Karpas-422 (cell line): ENCODE data around the gene ANKZF1. TPM values are rescaled to one million over a fixed set of nuclear protein-coding genes. Genes with fewer than 3 reads are reported as not detected.
"Not testable (repeated sequence)": the region's sequence is repeated elsewhere in the genome, so short reads cannot be mapped to it uniquely, and the experiment has no call there.

Source experiments
- DNase-seq: peaks from one replicate; pipeline ENCODE4 v3.0.0-alpha.2; 2015
- H2AFZ ChIP-seq: fragments of 200-600 bp; sonication (generic); 2 replicates; pipeline ENCODE4 v1.6.1; 2014; ENCODE audit warnings: antibody characterized with exemption, low read length, mixed read lengths
- H3K27ac ChIP-seq: fragments of 200-600 bp; sonication (generic); 2 replicates; pipeline ENCODE4 v1.5.1; 2014; ENCODE audit warnings: mild to moderate bottlenecking, low read length, moderate library complexity
- H3K27me3 ChIP-seq: fragments of 200-600 bp; sonication (generic); 2 replicates; pipeline ENCODE4 v1.6.1; 2014; ENCODE audit warnings: low read length, mixed read lengths
- H3K36me3 ChIP-seq: fragments of 200-600 bp; sonication (generic); 2 replicates; pipeline ENCODE4 v1.6.1; 2014; ENCODE audit warnings: low read length, mixed read lengths; ENCODE audit not compliant: insufficient read depth
- H3K4me1 ChIP-seq: fragments of 200-600 bp; sonication (generic); 2 replicates; pipeline ENCODE4 v1.6.1; 2014; ENCODE audit warnings: mild to moderate bottlenecking, low read length, mixed read lengths
- H3K4me2 ChIP-seq: fragments of 200-600 bp; sonication (generic); 2 replicates; pipeline ENCODE4 v1.6.1; 2014; ENCODE audit warnings: low read length, low read depth, mild to moderate bottlenecking; ENCODE audit not compliant: poor library complexity, severe bottlenecking
- H3K4me3 ChIP-seq: fragments of 200-600 bp; sonication (generic); 2 replicates; pipeline ENCODE4 v1.5.1; 2014; ENCODE audit warnings: mild to moderate bottlenecking, antibody characterized with exemption, low read length, mixed read lengths
- H3K79me2 ChIP-seq: fragments of 200-600 bp; sonication (generic); 2 replicates; pipeline ENCODE4 v1.6.1; 2014; ENCODE audit warnings: mild to moderate bottlenecking, low read length, mixed read lengths
- H3K9ac ChIP-seq: fragments of 200-600 bp; sonication (generic); 2 replicates; pipeline ENCODE4 v1.6.0; 2014; ENCODE audit warnings: low read length
- H3K9me2 ChIP-seq: fragments of 200-600 bp; sonication (generic), shearing (Covaris generic); replicated peaks from 2 replicates; pipeline ENCODE4 v1.6.0; 2014; ENCODE audit warnings: mild to moderate bottlenecking, low read length, moderate library complexity; ENCODE audit not compliant: insufficient read depth
- H3K9me3 ChIP-seq: fragments of 300-700, 200-600 bp; sonication (generic); 2 replicates; pipeline ENCODE4 v1.6.1; 2014; ENCODE audit warnings: low read length, mixed read lengths
- H4K20me1 ChIP-seq: fragments of 200-600 bp; sonication (generic); 2 replicates; pipeline ENCODE4 v1.6.1; 2014; ENCODE audit warnings: mild to moderate bottlenecking, antibody characterized with exemption, low read length, low read depth; ENCODE audit not compliant: insufficient read depth
- total RNA-seq: library from RNA; depleted of rRNA; stranded (reverse); fragments of >200 nt; shearing (Covaris generic); gene quantifications from 2 replicates; pipeline ENCODE4 v1.2.3, GENCODE V29; 2014; ENCODE audit warnings: low replicate concordance

The ANKZF1 gene
- total RNA-seq, 1 experiment from 2014 or later = 159 TPM

GRCh38 chr2:219197388-219197787 lies 32.2 kb upstream of the ANKZF1 start:
- H2AFZ ChIP-seq = no peak overlapping the region
- no peaks in the 10 kb centered on the region for H3K4me1 ChIP-seq
- no peaks in the 10 kb centered on the region for H4K20me1 ChIP-seq
- H3K9me2 ChIP-seq = no peaks in the 10 kb centered on the region
- H3K36me3 ChIP-seq = no peaks in the 10 kb centered on the region
- H3K9me3 ChIP-seq = no peaks in the 10 kb centered on the region
- H3K9ac ChIP-seq = no peak overlapping the region
- no peaks in the 10 kb centered on the region for H3K27me3 ChIP-seq
- H3K27ac ChIP-seq = no peak overlapping the region
- peak; percentile 25 for DNase-seq
- H3K4me3 ChIP-seq = no peak overlapping the region
- H3K79me2 ChIP-seq = no peaks in the 10 kb centered on the region
- no peak overlapping the region for H3K4me2 ChIP-seq

DNA sequence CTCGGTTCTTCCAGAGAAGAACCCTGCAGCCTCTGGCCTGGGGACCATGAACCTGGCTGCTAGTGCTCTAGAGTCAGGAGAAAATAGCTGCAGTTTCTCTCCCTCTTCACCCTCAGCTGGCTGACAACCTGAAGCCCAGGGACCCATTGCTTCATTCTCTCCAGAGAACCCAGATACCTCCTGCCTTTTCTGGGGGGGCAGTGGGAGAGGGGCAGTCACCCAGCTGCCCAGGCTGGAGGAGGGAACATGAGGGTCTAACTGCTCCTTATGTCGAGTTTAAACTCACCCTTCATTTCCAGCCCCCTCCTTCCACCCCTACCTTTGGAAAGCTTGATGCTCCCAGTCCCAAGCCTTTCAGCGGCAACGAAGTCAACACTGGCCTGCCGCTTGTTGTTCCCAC lies 30.6 kb upstream of the ANKZF1 start:
- Histone ChIP-seq H3K36me3 (no peaks in the 10 kb centered on the region), H3K4me2 (no peak overlapping the region), H3K27me3 (no peaks in the 10 kb centered on the region), H2AFZ (no peak overlapping the region), H3K79me2 (no peaks in the 10 kb centered on the region), H4K20me1 (no peaks in the 10 kb centered on the region), H3K4me3 (no peak overlapping the region), H3K9me3 (no peaks in the 10 kb centered on the region), H3K9me2 (no peaks in the 10 kb centered on the region), H3K27ac (no peak overlapping the region), H3K9ac (no peak overlapping the region), H3K4me1 (no peaks in the 10 kb centered on the region)
- DNase-seq = peak; percentile 27

GRCh38 chr2:219199470-219200211 lies 30.0 kb upstream of the ANKZF1 start:
- no peak overlapping the region for H3K27ac ChIP-seq
- H3K9me3 ChIP-seq = peaks cover 3% of the 10 kb centered on the region
- no peak overlapping the region for H2AFZ ChIP-seq
- no peaks in the 10 kb centered on the region; the same call in 1 of the 2 replicates for H3K36me3 ChIP-seq
- no peaks in the 10 kb centered on the region for H3K79me2 ChIP-seq
- H3K27me3 ChIP-seq = no peaks in the 10 kb centered on the region
- H3K4me1 ChIP-seq = no peaks in the 10 kb centered on the region
- peak; percentile 16 for DNase-seq
- H3K9me2 ChIP-seq = no peaks in the 10 kb centered on the region
- no peak overlapping the region for H3K4me2 ChIP-seq
- H4K20me1 ChIP-seq = no peaks in the 10 kb centered on the region
- no peak overlapping the region for H3K4me3 ChIP-seq
- no peak overlapping the region for H3K9ac ChIP-seq

- H3K4me2 ChIP-seq, H3K9ac ChIP-seq, H3K27me3 ChIP-seq, H3K79me2 ChIP-seq, H2AFZ ChIP-seq, H3K4me1 ChIP-seq, H3K9me3 ChIP-seq, H3K4me3 ChIP-seq, H3K27ac ChIP-seq, H4K20me1 ChIP-seq, H3K9me2 ChIP-seq, H3K36me3 ChIP-seq: not testable (repeated sequence)
- peak; percentile 40 for DNase-seq
Measured at GRCh38 chr2:219200502-219201326, 28.9 kb upstream of the ANKZF1 start.

GRCh38 chr2:219201331-219201730 lies 28.3 kb upstream of the ANKZF1 start:
- H3K36me3 ChIP-seq, H3K4me1 ChIP-seq, H3K9ac ChIP-seq, H3K9me2 ChIP-seq, H3K4me3 ChIP-seq, H4K20me1 ChIP-seq, H3K27ac ChIP-seq, H3K79me2 ChIP-seq, H3K9me3 ChIP-seq, DNase-seq, H3K4me2 ChIP-seq, H3K27me3 ChIP-seq, H2AFZ ChIP-seq: not testable (repeated sequence)

DNA sequence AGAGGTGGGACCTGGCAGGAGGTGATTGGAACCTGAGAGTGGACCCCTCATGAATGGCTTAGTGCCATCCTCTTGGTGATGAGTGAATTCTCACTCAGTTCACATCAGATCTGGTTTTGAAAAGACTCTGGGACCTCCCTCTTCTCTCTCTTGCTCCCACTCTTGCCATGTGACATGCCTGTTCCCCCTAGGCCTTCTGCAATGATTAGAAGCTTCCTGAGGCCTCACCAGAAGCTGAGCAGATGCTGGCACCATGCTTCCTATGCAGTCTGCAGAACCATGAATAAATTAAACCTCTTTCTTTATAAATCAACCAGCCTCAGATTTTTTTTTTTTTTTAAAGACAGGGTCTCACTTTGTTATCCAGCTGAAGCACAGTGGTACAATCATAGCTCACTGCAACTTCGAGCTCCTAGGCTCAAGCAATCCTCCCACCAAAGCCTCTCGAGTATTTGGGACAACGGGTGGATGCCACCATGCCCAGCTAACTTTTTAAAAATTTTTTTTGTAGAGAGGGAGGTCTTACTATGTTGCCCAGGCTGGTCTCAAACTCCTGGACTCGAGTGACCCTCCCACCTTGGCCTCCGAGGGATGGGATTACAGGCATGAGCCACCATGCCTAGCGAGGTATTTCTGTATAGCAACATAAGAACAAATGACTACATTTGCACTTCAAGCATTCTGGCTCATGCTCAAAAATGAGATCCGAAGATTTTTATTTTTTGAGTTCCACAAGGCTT lies 25.0 kb upstream of the ANKZF1 start:
- peak; percentile 44 for DNase-seq
- Histone ChIP-seq H3K9ac (no peak overlapping the region), H3K27me3 (no peaks in the 10 kb centered on the region), H3K4me2 (no peak overlapping the region), H3K27ac (no peak overlapping the region), H3K9me3 (peaks cover 6% of the 10 kb centered on the region), H3K4me3 (no peak overlapping the region), H4K20me1 (no peaks in the 10 kb centered on the region), H2AFZ (no peak overlapping the region), H3K36me3 (peaks cover 9% of the 10 kb centered on the region), H3K9me2 (no peaks in the 10 kb centered on the region), H3K79me2 (no peaks in the 10 kb centered on the region), H3K4me1 (peaks cover 16% of the 10 kb centered on the region)

GRCh38 chr2:219205165-219205538 lies 24.5 kb upstream of the ANKZF1 start:
- H3K9me3 ChIP-seq = peaks cover 6% of the 10 kb centered on the region
- peaks cover 16% of the 10 kb centered on the region for H3K4me1 ChIP-seq
- no peaks in the 10 kb centered on the region for H3K79me2 ChIP-seq
- H3K4me3 ChIP-seq = no peak overlapping the region
- no peak overlapping the region for H2AFZ ChIP-seq
- no peak overlapping the region for H3K27ac ChIP-seq
- H4K20me1 ChIP-seq = no peaks in the 10 kb centered on the region
- DNase-seq = peak; percentile 30
- H3K36me3 ChIP-seq = peaks cover 9% of the 10 kb centered on the region
- H3K9me2 ChIP-seq = no peaks in the 10 kb centered on the region
- no peaks in the 10 kb centered on the region for H3K27me3 ChIP-seq
- no peak overlapping the region for H3K9ac ChIP-seq
- no peak overlapping the region for H3K4me2 ChIP-seq

GRCh38 chr2:219205981-219206327 lies 23.7 kb upstream of the ANKZF1 start:
- no peaks in the 10 kb centered on the region for H3K9me2 ChIP-seq
- no peaks in the 10 kb centered on the region for H3K79me2 ChIP-seq
- H3K4me2 ChIP-seq = peak overlapping the region; percentile 85
- H4K20me1 ChIP-seq = no peaks in the 10 kb centered on the region
- peak overlapping the region; percentile 80 for H2AFZ ChIP-seq
- H3K4me3 ChIP-seq = peak overlapping the region; percentile 76
- H3K36me3 ChIP-seq = peaks cover 9% of the 10 kb centered on the region
- peaks cover 16% of the 10 kb centered on the region for H3K4me1 ChIP-seq
- H3K9ac ChIP-seq = peak overlapping the region; percentile 86
- H3K27me3 ChIP-seq = no peaks in the 10 kb centered on the region
- DNase-seq = no peak
- peak overlapping the region; percentile 68 for H3K27ac ChIP-seq
- H3K9me3 ChIP-seq = peaks cover 6% of the 10 kb centered on the region
